GM13977 (cell line): ENCODE data around the gene PHLDA1.

ENCODE experiments used
- DNase-seq: peaks from one replicate; pipeline ENCODE4 v3.0.0; 2012; ENCODE audit warnings: low spot score
- CTCF ChIP-seq: IDR thresholded peaks from 2 replicates; pipeline ENCODE4 v1.5.1; 2012; ENCODE audit warnings: mild to moderate bottlenecking, control low read depth; ENCODE audit not compliant: insufficient read depth; ENCODE audit errors: extremely low read depth, missing control alignments
- in situ Hi-C: fragments of 300-500 bp; cut with MboI; formaldehyde crosslinking; loops from one replicate; pipeline ENCODE4 v1.12.0; 2022; ENCODE audit warnings: low sequenced_read_pairs, low pct_unique_long_range_greater_than_20kb, mixed read lengths, inconsistent platforms; ENCODE audit not compliant: unreplicated experiment

The PHLDA1 gene

GRCh38 chr12:76002598-76003354, 28.8 kb downstream of the PHLDA1 start:
- in situ Hi-C loops, result no loop called here
- no peak for TF ChIP-seq CTCF
- no peak for DNase-seq

GRCh38 chr12:75998292-75999063, 33.1 kb downstream of the PHLDA1 start:
- DNase-seq, result no peak
- in situ Hi-C loops, result no loop called here
- TF ChIP-seq CTCF, result no peak

- DNase-seq, result no peak
- TF ChIP-seq CTCF, result no peak
- in situ Hi-C loops, result no loop called here
These were observed 33.9 kb downstream of the PHLDA1 start for GRCh38 chr12:75997658-75998057.

- no peak for TF ChIP-seq CTCF
- in situ Hi-C loops, result no loop called here
- no peak for DNase-seq
These were observed 34.6 kb downstream of the PHLDA1 start for GRCh38 chr12:75996861-75997447.

GRCh38 chr12:75995691-75996090, 35.9 kb downstream of the PHLDA1 start:
- no peak for TF ChIP-seq CTCF
- in situ Hi-C loops, result no loop called here
- DNase-seq, result no peak

- in situ Hi-C loops, result no loop called here
- DNase-seq, result no peak
- no peak for TF ChIP-seq CTCF
These were observed 37.4 kb downstream of the PHLDA1 start for GRCh38 chr12:75994069-75994740.
